ENCODE results near the gene ABCC4. TPM values are rescaled to one million over a fixed set of nuclear protein-coding genes. Genes with fewer than 3 reads are reported as not detected.

ABCC4 gene
- total RNA-seq, 1 experiment from 2014 or later: 26.3 TPM

DNA sequence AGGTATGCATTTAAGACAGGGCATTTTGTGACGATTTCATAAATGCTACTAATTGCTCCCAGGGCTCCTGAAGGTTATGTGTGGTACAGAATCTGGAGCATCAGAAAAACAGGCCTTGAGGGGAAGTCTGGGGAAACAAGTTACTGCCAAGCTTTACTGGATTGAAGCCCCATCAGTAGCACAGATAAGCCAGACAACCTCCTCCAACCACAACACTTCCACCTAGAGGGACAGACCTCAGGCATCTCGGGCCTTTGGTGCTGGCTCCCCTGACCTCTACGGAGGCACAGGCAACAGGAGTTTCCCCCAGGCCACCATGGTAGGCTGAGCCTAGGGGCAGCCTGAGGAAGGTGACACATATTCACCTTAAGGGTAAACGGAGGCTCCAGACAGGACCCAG is 54.1 kb downstream of the ABCC4 start:
- ChIA-PET POLR2A (no interaction called here), RAD21 (ENCODE audit: low non-redundant PET in 1 of 2, low total read pairs in 2 of 2, uncharacterized antibody in 2 of 2, unreplicated experiment in 2 of 2) (no interaction called here), CTCF (no interaction called here)
- Histone ChIP-seq H3K36me3 (ENCODE audit: control insufficient read depth in 1 of 2, insufficient read depth in 2 of 2, low read length in 2 of 2) (no peaks in the 10 kb centered on the region; a peak in 1 of 4 replicates), H3K9me3 (ENCODE audit: control insufficient read depth in 1 of 2, insufficient read depth in 1 of 2, low read depth in 1 of 2, low read length in 2 of 2) (no peaks in the 10 kb centered on the region), H3K27ac (ENCODE audit: low read depth, low read length) (no peak overlapping the region), H3K27me3 (ENCODE audit: insufficient read depth, low read length) (no peaks in the 10 kb centered on the region), H3K4me1 (ENCODE audit: control insufficient read depth in 1 of 2, insufficient read depth in 2 of 2, low read length in 2 of 2) (peaks cover 16 to 19% of the 10 kb centered on the region in 2 experiments; a peak in 3 of 4 replicates), H3K9me2 (ENCODE audit: insufficient read depth) (no peaks in the 10 kb centered on the region), H3K79me2 (ENCODE audit: insufficient read depth, low read length) (peaks cover 19% of the 10 kb centered on the region), H2AFZ (ENCODE audit: low read depth, low read length, poor library complexity, severe bottlenecking) (no peak overlapping the region), H3K4me2 (ENCODE audit: low read length) (no peak overlapping the region), H3K4me3 (replicated peaks in 1 of 2; ENCODE audit: low read depth in 1 of 2, low read length in 2 of 2) (no peak overlapping the region), H3K9ac (ENCODE audit: low read length) (no peak overlapping the region), H4K20me1 (ENCODE audit: insufficient read depth) (no peaks in the 10 kb centered on the region)
- ATAC-seq (no peak), DNase-seq (ENCODE audit: low read depth, low spot score) (no peak)
- BruUV-seq (replicated peaks): no TSS peak
- TF ChIP-seq SP1 (IDR thresholded peaks at IDR 0.05; ENCODE audit: low read depth): no peak
- TF ChIP-seq EZH2phosphoT487 (IDR thresholded peaks at IDR 0.05; ENCODE audit: borderline replicate concordance): no peak
- no peak for TF ChIP-seq RAD21 (IDR thresholded peaks at IDR 0.05; ENCODE audit: low read depth)
- no peak for TF ChIP-seq EGR1 (IDR thresholded peaks at IDR 0.05; ENCODE audit: low read depth)
- TF ChIP-seq ELF1 (IDR thresholded peaks at IDR 0.05; ENCODE audit: borderline replicate concordance, low read depth): no peak
- TF ChIP-seq POLR2A (IDR thresholded peaks at IDR 0.05; ENCODE audit: borderline replicate concordance, extremely low read depth, insufficient read depth, insufficient read length): no peak
- TF ChIP-seq ZFX (IDR thresholded peaks at IDR 0.05): no peak
- TF ChIP-seq CEBPB (IDR thresholded peaks at IDR 0.05; ENCODE audit: low read depth): no peak
- no peak for TF ChIP-seq SRF (IDR thresholded peaks at IDR 0.05; ENCODE audit: low read depth)
- TF ChIP-seq, protein P1, sequence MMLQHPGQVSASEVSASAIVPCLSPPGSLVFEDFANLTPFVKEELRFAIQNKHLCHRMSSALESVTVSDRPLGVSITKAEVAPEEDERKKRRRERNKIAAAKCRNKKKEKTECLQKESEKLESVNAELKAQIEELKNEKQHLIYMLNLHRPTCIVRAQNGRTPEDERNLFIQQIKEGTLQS (IDR thresholded peaks at IDR 0.05): no peak
- no peak for TF ChIP-seq YY1 (IDR thresholded peaks at IDR 0.05; ENCODE audit: extremely low read depth, insufficient replicate concordance, low read depth, low read length)
- TF ChIP-seq, protein P2, sequence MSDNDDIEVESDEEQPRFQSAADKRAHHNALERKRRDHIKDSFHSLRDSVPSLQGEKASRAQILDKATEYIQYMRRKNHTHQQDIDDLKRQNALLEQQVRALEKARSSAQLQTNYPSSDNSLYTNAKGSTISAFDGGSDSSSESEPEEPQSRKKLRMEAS (IDR thresholded peaks at IDR 0.05): no peak
- TF ChIP-seq SIN3A (IDR thresholded peaks at IDR 0.05; ENCODE audit: low read depth): no peak
- intact Hi-C loops (cut with micrococcal nuclease): no loop called here
